HepG2 (cell line): ENCODE measurements around the gene ECM1. TPM values are rescaled to one million over a fixed set of nuclear protein-coding genes. Genes with fewer than 3 reads are reported as not detected.

Experiments used
- ATAC-seq: fragments of 200-7000 bp; cut with Tn5 transposase; 3 replicates; pipeline ENCODE4 v1.9.1; 2020; ENCODE audit warnings: mild to moderate bottlenecking, moderate library complexity
- BruUV-seq: library from RNA; stranded (reverse); fragments of 400-500 nt; replicated peaks from 2 replicates; lab custom pipeline; 2021; lab: Mats Ljungman, UMichigan
- CTCF ChIA-PET: fragments of 300-600 bp; formaldehyde crosslinking; extraction: SDS; loops from one replicate; lab custom pipeline; 2021; ENCODE audit warnings: low total read pairs, inconsistent platforms, low intra/inter-chr PET ratio; lab: Yijun Ruan, JAX
- POLR2A ChIA-PET: fragments of 350-600 bp; sonication (Branson Sonifier 250); formaldehyde crosslinking; loops from one replicate; lab custom pipeline; 2020; ENCODE audit warnings: antibody characterized with exemption, inconsistent platforms; lab: Yijun Ruan, JAX
- DNase-seq: peaks from one replicate; pipeline ENCODE4 v3.0.0-alpha.2; 2015; ENCODE audit warnings: low spot score
- FAIRE-seq: peaks from 3 replicates; lab custom pipeline; 2011; peaks lifted over from hg19 to GRCh38; lab: Jason Lieb, UNC
- H2AFZ ChIP-seq: one replicate; pipeline ENCODE4 v1.6.1; 2011; ENCODE audit warnings: low read length, inconsistent platforms
- H3K27ac ChIP-seq: fragments of 300-600 bp; 3 replicates; pipeline ENCODE4 v1.8.0; 2011; ENCODE audit warnings: mixed run types, mild to moderate bottlenecking, mixed read lengths, low read length, inconsistent platforms; ENCODE audit not compliant: insufficient read depth; ENCODE audit errors: extremely low read length
- H3K27me3 ChIP-seq, 2 experiments: fragments of 200-600 bp in 1 of 2; 2 replicates in 1 of 2; 3 replicates in 1 of 2; pipeline versions ENCODE4 v1.6.0 to v1.8.0; 2011; ENCODE audit warnings: low read length in 2 of 2, mild to moderate bottlenecking in 2 of 2, moderate library complexity in 2 of 2, inconsistent platforms in 1 of 2; ENCODE audit not compliant: insufficient read depth in 2 of 2, control insufficient read depth in 1 of 2
- H3K36me3 ChIP-seq, 2 experiments: fragments of 200-600 bp in 1 of 2; replicated peaks in 1 of 2; 2 replicates in 1 of 2; 3 replicates in 1 of 2; pipeline versions ENCODE4 v1.5.1 to v1.8.0; 2011; ENCODE audit warnings: low read length in 2 of 2, inconsistent platforms in 1 of 2; ENCODE audit not compliant: insufficient read depth in 2 of 2, control insufficient read depth in 1 of 2
- H3K4me1 ChIP-seq: 2 replicates; pipeline ENCODE4 v1.5.1; 2012; ENCODE audit warnings: low read length, inconsistent platforms; ENCODE audit not compliant: insufficient read depth
- H3K4me2 ChIP-seq: 2 replicates; pipeline ENCODE4 v1.6.0; 2011; ENCODE audit warnings: low read depth, low read length, inconsistent platforms
- H3K4me3 ChIP-seq, 3 experiments: fragments of 200-600 bp in 1 of 3; sonication (generic), shearing (Covaris generic) in 1 of 3; replicated peaks in 1 of 3; 2 replicates each; pipeline ENCODE4 v1.5.1; 2011 to 2016; ENCODE audit warnings: low read length in 3 of 3, inconsistent platforms in 2 of 3, low read depth in 2 of 3, mild to moderate bottlenecking in 2 of 3, control low read depth in 1 of 3, mixed read lengths in 1 of 3; ENCODE audit not compliant: insufficient read depth in 1 of 3
- H3K79me2 ChIP-seq: one replicate; pipeline ENCODE4 v1.6.1; 2011; ENCODE audit warnings: low read length, inconsistent platforms; ENCODE audit not compliant: insufficient read depth
- H3K9ac ChIP-seq: 2 replicates; pipeline ENCODE4 v1.6.0; 2011; ENCODE audit warnings: mild to moderate bottlenecking, low read depth, low read length, inconsistent platforms; ENCODE audit not compliant: insufficient read depth
- H3K9me3 ChIP-seq: 2 replicates; pipeline ENCODE4 v1.5.1; 2012; ENCODE audit warnings: mild to moderate bottlenecking, low read length
- H4K20me1 ChIP-seq: 2 replicates; pipeline ENCODE4 v1.6.0; 2011; ENCODE audit warnings: inconsistent platforms, mild to moderate bottlenecking, low read length, moderate library complexity; ENCODE audit not compliant: insufficient read depth
- AGO1 ChIP-seq: fragments of 200-400 bp; formaldehyde crosslinking; IDR thresholded peaks from 2 replicates; pipeline ENCODE4 v1.6.1; 2017; ENCODE audit warnings: mild to moderate bottlenecking, low read depth, low read length, moderate library complexity; ENCODE audit not compliant: poor library complexity, severe bottlenecking
- ATF7 ChIP-seq, 2 experiments: fragments of 450-650 bp in 1 of 2; sonication (generic) in 1 of 2; formaldehyde crosslinking in 1 of 2; IDR thresholded peaks; 2 replicates each; pipeline versions ENCODE4 v1.4.0 to v1.6.1; 2016 to 2020; ENCODE audit warnings: antibody characterized with exemption in 1 of 2, mild to moderate bottlenecking in 1 of 2, missing genetic modification reagents in 1 of 2
- CEBPB ChIP-seq: IDR thresholded peaks from 2 replicates; pipeline ENCODE4 v1.6.1; 2011; ENCODE audit warnings: low read depth, low read length, improper control_type of control experiment, borderline replicate concordance
- DMAP1 ChIP-seq: IDR thresholded peaks from 2 replicates; pipeline ENCODE4 v1.6.1; 2016
- MYC ChIP-seq: sonication (generic); formaldehyde crosslinking; IDR thresholded peaks from 2 replicates; pipeline ENCODE4 v1.9.0; 2021; ENCODE audit warnings: missing genetic modification reagents, borderline replicate concordance
- PHF20 ChIP-seq: sonication (generic); formaldehyde crosslinking; IDR thresholded peaks from 2 replicates; pipeline ENCODE4 v1.5.0; 2020; ENCODE audit warnings: mild to moderate bottlenecking, missing genetic modification reagents
- SOX5 ChIP-seq: IDR thresholded peaks from 2 replicates; pipeline ENCODE4 v1.6.1; 2016; ENCODE audit warnings: borderline replicate concordance
- SRSF1 ChIP-seq: fragments of 200-400 bp; formaldehyde crosslinking; optimal IDR thresholded peaks from 2 replicates; pipeline ENCODE3; 2017; ENCODE audit warnings: mild to moderate bottlenecking, low read depth, low read length, moderate library complexity
- STAT5B ChIP-seq: sonication (generic); formaldehyde crosslinking; IDR thresholded peaks from 2 replicates; pipeline ENCODE4 v1.4.0; 2020; ENCODE audit warnings: missing genetic modification reagents
- TOPORS ChIP-seq: sonication (generic); formaldehyde crosslinking; IDR thresholded peaks from 2 replicates; pipeline ENCODE4 v1.8.0; 2023; ENCODE audit warnings: mild to moderate bottlenecking, missing genetic modification reagents
- ZBTB7B ChIP-seq: sonication (generic); formaldehyde crosslinking; IDR thresholded peaks from 2 replicates; pipeline ENCODE4 v1.4.0; 2020; ENCODE audit warnings: missing genetic modification reagents
- ZFP90 ChIP-seq: sonication (generic); formaldehyde crosslinking; IDR thresholded peaks from 2 replicates; pipeline ENCODE4 v1.8.0; 2022; ENCODE audit warnings: missing genetic modification reagents, mild to moderate bottlenecking, inconsistent platforms, borderline replicate concordance
- ZNF282 ChIP-seq: fragments of 450-650 bp; IDR thresholded peaks from 2 replicates; pipeline ENCODE4 v1.6.1; 2018; ENCODE audit not compliant: partially characterized antibody
- whole genome bisulfite sequencing: methylation state at CpG from one replicate; pipeline ENCODE4 v1.1.6; 2017; ENCODE audit warnings: low lambda C conversion rate; 5-methylcytosine and 5-hydroxymethylcytosine counted together
- in situ Hi-C: cut with HindIII; loops from 2 replicates; pipeline ENCODE4 v1.10.0; 2017; ENCODE audit warnings: low pct_unique_long_range_greater_than_20kb; ENCODE audit not compliant: extremely low pct_ligation_motif_present
- intact Hi-C: fragments of 100-400 bp; cut with micrococcal nuclease; formaldehyde crosslinking; loops from one replicate; pipeline ENCODE4 v1.10.0; 2022; ENCODE audit not compliant: unreplicated experiment
- polyA plus RNA-seq, 8 experiments: library from polyadenylated mRNA; depleted of rRNA in 3 of 8; stranded (reverse) in 7 of 8; unstranded in 1 of 8; fragments of >200 nt; fragmentation: Illumina TruSeq in 4 of 8; extraction: Trizol in 4 of 8; gene quantifications; 2 replicates each; pipeline versions ENCODE4 v1.2.1 to v1.2.3, GENCODE V29; 2011 to 2016; ENCODE audit warnings: low read depth in 4 of 8, missing spikeins in 1 of 8, mixed read lengths in 1 of 8; ENCODE audit not compliant: insufficient read depth in 1 of 8
- total RNA-seq, 5 experiments: library from RNA; depleted of rRNA; stranded (reverse); fragments of >200 nt; fragmentation: Illumina TruSeq; extraction: Trizol; gene quantifications; 2 replicates each; pipeline ENCODE4 v1.2.3, GENCODE V29; 2016; ENCODE audit warnings: low read depth in 1 of 5
- TF ChIP-seq, protein P1 (sequence below): sonication (generic); formaldehyde crosslinking; IDR thresholded peaks from 2 replicates; pipeline ENCODE4 v1.8.1; 2023; ENCODE audit warnings: mild to moderate bottlenecking, missing genetic modification reagents
- TF ChIP-seq, protein P2 (sequence below): sonication (generic); formaldehyde crosslinking; IDR thresholded peaks from 2 replicates; pipeline ENCODE4 v1.4.0; 2020; ENCODE audit warnings: mild to moderate bottlenecking, missing genetic modification reagents
- TF ChIP-seq, protein P3 (sequence below): sonication (generic); formaldehyde crosslinking; IDR thresholded peaks from 2 replicates; pipeline ENCODE4 v1.4.0; 2020; ENCODE audit warnings: missing genetic modification reagents, borderline replicate concordance

The ECM1 gene
- total and polyA plus RNA-seq, 2 of the 13 experiments (the other 11 are each of a cell fraction or from before 2014, with no cell fraction given), result 0.42 to 1.0 TPM

DNA sequence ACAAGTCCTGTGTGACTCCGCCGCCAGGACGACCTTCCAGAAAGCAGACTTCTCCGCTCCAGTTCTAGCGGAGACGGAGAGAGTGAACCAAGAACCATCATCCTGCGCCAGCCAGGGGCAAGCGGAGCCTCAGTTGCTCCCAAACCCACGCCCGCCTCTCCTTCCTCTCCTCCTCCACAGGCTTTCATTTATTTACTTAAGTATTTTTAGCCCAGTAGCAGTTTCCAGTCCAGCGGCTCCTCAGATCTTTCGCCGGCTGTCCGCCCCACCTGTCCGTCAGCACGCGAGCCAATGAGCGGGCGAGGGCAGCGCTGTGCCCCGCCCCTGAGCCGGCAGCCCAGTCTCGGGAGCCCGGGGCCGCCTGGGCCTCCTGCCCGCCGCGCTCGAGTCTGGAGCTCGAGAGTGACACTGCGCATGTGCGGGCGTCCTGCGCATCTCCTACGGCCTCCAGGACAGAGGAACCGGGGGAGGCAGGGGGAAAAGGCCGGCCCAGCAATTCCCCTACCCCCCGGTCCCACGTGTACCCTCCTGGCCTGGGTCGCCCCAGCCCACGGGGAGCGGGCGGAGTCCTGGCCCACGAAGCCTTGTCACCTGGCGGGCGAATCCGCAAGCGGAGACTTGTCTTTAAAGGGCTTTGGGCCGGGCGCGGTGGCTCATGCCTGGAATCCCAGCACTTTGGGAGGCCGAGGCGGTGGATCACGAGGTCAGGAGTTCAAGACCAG, 7.6 kb downstream of the ECM1 start, which contains the start of gene FALEC (continued):
- TF ChIP-seq, protein P1, sequence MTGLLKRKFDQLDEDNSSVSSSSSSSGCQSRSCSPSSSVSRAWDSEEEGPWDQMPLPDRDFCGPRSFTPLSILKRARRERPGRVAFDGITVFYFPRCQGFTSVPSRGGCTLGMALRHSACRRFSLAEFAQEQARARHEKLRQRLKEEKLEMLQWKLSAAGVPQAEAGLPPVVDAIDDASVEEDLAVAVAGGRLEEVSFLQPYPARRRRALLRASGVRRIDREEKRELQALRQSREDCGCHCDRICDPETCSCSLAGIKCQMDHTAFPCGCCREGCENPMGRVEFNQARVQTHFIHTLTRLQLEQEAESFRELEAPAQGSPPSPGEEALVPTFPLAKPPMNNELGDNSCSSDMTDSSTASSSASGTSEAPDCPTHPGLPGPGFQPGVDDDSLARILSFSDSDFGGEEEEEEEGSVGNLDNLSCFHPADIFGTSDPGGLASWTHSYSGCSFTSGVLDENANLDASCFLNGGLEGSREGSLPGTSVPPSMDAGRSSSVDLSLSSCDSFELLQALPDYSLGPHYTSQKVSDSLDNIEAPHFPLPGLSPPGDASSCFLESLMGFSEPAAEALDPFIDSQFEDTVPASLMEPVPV (CRISPR knock-in tag), result no peak; the same call in 1 of the 2 replicates
- TF ChIP-seq ATF7 (IDR thresholded peaks at IDR 0.05) (no peak), ATF7 (CRISPR knock-in tag; IDR thresholded peaks at IDR 0.05) (peak; percentile 37; the same call in 1 of the 2 replicates), MYC (CRISPR knock-in tag) (peak; percentile 79; the same call in 1 of the 2 replicates), SOX5 (0 out of 2 replicates have a peak, but pooled peaks have one; percentile 24)

DNA sequence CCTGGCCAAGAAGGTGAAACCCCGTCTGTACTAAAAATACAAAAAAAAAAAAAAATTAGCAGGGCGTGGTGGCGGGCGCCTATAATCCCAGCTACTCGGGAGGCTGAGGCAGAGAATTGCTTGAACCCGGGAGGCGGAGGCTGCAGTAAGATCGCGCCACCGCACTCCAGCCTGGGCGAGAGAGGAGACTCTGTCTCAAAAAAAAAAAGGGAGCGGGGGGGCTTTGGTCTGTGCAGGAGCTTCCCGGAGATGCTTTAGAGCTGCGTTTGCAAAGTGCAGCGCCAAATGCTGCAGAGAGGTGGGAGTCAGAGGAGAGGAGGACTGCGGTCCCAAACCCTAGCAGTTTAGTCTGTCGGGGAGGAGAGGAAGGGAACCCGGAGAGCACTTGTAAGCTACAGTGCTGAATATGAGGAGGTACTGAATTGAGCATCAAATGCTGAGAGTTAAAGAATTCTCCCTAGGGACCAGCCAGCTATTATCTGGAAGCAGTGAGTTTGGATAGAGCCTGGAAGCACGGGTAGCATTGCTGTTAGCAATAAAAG, 8.2 kb downstream of the ECM1 start:
- Histone ChIP-seq H3K4me2 (peak overlapping the region; percentile 85), H3K27ac (peak overlapping the region; percentile 66), H3K27me3 (no peaks in the 10 kb centered on the region; a peak in 1 of 5 replicates), H2AFZ (peak overlapping the region; percentile 77), H3K9me3 (no peaks in the 10 kb centered on the region), H3K36me3 (no peaks in the 10 kb centered on the region), H3K9ac (peak overlapping the region; percentile 81), H3K4me1 (peaks cover 32% of the 10 kb centered on the region), H3K4me3 (peak overlapping the region; percentile 73 to 84 (median 80)), H3K79me2 (no peaks in the 10 kb centered on the region), H4K20me1 (no peaks in the 10 kb centered on the region)
- BruUV-seq, result TSS peak; percentile 55
- ChIA-PET CTCF (interaction anchor here (1.2 kb wide), 1 partner anchor 52 kb away, joined by 5 read pairs; no protein-coding TSS in a partner anchor), POLR2A (interaction anchor here (0.7 to 3.3 kb wide), 26 partner anchors 10 to 490 kb away, joined by 3 to 78 read pairs (median 4); partner anchors contain the start of genes ADAMTSL4, GOLPH3L, RPRD2 and TARS2)
- WGBS, result 3% methylated on average over 19 of the region's 19 CpGs
- in situ Hi-C loops (no loop called here), intact Hi-C loops (no loop called here)
- FAIRE-seq, result no peak
- peak; percentile 45 for ATAC-seq
- DNase-seq, result no peak
- TF ChIP-seq STAT5B (CRISPR knock-in tag) (no peak), SRSF1 (peak; percentile 61), TOPORS (0 out of 2 replicates have a peak, but pooled peaks have one; percentile 6), DMAP1 (0 out of 2 replicates have a peak, but pooled peaks have one; percentile 43), AGO1 (peak; percentile 10), ZFP90 (CRISPR knock-in tag) (peak; percentile 30; the same call in 1 of the 2 replicates), ZBTB7B (0 out of 2 replicates have a peak, but pooled peaks have one; percentile 2), CEBPB (no peak), PHF20 (peak; percentile 21; the same call in 1 of the 2 replicates), ZNF282 (no peak)
- TF ChIP-seq, protein P2, sequence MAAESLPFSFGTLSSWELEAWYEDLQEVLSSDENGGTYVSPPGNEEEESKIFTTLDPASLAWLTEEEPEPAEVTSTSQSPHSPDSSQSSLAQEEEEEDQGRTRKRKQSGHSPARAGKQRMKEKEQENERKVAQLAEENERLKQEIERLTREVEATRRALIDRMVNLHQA (CRISPR knock-in tag), result no peak
- TF ChIP-seq, protein P3, sequence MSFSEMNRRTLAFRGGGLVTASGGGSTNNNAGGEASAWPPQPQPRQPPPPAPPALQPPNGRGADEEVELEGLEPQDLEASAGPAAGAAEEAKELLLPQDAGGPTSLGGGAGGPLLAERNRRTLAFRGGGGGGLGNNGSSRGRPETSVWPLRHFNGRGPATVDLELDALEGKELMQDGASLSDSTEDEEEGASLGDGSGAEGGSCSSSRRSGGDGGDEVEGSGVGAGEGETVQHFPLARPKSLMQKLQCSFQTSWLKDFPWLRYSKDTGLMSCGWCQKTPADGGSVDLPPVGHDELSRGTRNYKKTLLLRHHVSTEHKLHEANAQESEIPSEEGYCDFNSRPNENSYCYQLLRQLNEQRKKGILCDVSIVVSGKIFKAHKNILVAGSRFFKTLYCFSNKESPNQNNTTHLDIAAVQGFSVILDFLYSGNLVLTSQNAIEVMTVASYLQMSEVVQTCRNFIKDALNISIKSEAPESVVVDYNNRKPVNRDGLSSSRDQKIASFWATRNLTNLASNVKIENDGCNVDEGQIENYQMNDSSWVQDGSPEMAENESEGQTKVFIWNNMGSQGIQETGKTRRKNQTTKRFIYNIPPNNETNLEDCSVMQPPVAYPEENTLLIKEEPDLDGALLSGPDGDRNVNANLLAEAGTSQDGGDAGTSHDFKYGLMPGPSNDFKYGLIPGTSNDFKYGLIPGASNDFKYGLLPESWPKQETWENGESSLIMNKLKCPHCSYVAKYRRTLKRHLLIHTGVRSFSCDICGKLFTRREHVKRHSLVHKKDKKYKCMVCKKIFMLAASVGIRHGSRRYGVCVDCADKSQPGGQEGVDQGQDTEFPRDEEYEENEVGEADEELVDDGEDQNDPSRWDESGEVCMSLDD (CRISPR knock-in tag), result peak; percentile 35; the same call in 1 of the 2 replicates
